Measurements from ENCODE around the gene NCKAP5.

Gene NCKAP5

DNA sequence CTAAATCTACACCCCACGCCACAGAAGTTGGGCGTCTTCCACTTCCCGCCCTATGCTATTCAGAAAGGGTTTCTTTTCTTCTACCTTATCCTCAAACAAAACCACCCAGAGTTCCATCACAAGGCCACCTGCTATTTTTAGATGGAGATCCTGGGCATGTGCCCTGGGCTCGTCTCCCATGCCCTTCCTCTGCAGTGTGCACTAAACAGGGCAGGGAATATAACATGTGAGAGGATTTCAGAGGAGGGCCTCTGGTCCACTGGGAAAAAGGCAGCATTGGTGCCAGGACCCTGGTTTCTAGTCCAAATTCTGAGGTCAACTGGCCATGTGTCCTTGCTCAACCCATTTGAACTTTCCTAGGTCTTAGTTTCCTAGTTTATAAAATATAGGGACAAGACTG, 320.0 kb downstream of the NCKAP5 start:
- DNase-seq: no peak

DNA sequence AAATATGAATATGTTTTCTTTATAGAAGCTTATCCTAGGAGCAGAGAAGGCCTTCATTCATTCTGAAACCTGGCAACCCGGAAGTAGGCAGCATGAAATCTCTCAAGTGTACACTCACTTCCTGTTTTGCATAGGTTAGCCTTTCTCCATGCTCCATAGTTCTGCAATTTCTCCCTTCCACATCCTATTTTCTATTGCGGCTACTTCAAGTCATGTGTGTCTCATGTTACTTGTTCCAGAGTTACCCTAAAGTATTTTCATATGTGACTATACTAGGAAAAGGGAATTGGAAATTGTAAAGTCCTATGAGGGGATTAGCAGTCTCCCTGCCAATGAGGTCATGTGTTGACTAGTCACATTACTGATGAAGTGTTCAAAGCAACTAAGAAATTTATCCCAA, 320.6 kb downstream of the NCKAP5 start:
- no peak for DNase-seq

DNA sequence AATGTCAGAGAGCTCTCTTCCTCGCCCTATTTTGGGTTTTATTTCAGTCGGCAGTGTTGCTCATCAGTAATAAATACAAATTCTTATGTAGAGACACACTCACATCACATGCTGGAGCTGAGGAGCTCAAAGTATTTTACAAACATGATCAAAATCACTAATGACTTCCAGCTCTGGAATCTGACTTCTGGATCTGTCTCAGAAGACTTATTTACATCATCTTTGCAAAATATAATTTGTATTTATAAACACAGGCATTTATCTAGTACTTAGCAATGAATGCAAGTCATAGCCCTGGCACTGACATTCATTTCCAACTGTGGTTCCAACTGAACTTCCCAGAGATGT, 327.1 kb downstream of the NCKAP5 start:
- DNase-seq: peak; percentile 38

DNA sequence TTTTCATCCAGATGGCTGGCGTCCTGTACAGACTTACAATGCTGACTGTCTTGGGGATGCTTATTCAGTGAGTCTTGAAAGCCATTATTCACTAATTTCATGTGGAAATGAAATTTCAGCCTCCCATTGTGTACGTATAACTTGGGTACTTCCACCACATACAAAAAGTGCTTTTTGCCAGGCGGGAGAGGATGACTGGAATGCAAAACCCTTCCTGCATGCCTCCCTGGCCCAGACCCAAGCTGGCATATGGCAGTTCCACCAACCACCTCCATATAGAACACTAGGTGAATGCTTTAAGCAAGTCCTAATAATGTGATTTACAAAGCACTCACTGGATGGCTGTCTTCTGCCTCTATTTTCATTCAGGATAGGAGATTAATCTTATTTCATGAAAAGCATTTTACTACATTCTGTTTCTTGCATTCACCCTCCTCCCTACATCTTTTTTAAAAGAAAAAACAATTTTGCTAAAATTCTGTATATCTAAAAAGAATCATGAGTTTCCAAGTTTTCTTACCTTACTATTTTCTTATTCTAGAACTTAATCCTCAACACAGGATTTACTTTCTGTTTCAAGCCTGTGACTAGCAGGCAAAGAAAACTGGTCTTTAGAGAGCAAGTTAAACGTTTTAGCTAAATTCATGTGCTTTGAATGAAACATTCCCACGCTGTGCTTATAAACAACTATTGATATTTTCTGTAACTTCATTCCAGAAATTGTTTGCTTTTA, 327.6 kb downstream of the NCKAP5 start:
- peak; percentile 83 for DNase-seq

DNA sequence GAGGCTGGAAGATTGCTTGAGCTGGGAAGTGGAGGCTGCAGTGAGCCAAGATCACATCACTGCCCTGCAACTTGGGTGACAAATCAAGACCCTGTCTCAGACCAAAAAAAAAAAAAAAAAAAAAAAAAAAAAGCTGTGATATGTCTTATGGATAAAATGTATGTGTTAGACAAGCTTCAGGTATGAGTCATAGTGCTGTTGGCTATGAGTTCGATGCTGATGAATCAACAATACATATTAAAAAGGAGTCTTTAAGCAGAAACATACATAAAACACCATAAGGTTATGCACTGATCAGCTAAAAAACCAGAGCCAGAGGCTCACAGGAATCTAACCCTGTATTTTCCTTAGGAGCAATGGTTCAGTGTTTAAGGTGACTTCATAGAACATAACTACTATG, 332.3 kb downstream of the NCKAP5 start:
- DNase-seq: no peak

DNA sequence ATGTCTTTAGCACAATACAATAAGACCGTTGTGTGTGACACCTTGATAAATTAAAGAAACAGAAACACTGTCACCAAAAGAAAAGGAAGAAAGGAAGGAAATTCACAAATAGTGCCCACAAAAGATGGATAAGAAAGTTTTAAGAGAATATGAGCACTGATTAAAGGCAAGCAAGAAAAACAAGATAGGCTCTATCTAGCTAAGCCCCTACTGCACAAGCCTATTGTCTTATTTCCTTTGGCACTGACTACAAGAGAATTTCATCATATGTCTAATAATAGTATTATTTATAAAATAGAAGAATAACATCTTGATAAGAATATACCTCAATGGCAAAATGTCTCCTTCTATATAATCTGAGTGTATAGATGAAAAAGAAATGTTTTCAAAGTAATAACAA, 335.7 kb downstream of the NCKAP5 start:
- no peak for DNase-seq

DNA sequence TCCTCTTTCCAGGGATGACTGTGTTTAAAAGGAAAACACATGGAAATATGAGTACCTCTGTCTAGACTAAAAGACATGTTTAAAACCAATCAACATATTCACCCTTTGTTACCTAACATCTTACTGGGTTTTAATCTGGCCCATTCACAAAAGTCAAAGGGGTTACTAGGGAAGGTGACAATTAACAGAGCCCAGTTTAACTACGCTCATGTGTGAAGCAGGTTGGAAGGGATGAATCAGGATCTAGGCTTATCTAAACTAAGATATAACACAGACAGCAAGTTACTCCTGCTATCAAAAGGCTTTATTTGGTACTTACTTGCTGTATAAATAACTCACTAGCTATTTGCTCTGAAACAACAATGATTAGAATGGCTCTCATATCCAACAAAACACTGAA, 337.0 kb downstream of the NCKAP5 start:
- DNase-seq: no peak

DNA sequence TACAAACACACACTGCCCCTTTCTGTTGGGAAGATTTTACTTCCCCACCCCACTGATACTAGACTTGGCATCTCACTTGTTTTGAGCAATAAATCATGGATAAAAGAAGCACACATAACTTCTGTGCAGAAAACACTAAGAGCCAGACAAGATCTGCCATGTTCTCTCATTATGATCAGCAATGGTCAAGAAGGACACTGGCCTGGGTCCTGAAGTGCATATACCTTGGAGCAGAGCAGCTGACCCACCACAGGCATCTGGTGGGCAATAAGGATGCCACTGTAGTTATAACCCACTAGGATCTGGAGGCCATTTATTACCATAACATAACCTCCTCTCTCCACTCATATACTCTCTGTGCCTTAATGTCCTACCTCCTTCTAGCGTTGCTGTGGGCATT, 338.3 kb downstream of the NCKAP5 start:
- no peak for DNase-seq

DNA sequence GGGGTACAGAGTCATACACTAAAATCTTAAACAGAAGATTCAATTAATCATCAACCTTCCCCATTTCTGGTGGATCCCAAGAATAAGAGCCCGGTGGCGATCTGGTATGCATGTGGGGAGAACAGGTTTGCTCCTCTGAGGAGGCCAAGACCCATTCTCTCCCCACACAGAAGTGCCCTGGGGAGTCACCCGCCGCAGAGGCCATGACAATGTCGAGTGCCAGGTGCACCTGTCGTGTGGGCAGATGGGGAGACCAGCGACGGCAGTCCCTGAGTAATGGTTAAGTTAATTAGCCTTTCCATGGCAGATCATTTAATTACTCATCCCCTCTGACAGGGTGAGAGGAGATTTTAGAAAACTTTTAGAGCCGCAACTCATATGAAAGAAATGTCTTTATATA, 345.0 kb downstream of the NCKAP5 start:
- peak; percentile 95 for DNase-seq

DNA sequence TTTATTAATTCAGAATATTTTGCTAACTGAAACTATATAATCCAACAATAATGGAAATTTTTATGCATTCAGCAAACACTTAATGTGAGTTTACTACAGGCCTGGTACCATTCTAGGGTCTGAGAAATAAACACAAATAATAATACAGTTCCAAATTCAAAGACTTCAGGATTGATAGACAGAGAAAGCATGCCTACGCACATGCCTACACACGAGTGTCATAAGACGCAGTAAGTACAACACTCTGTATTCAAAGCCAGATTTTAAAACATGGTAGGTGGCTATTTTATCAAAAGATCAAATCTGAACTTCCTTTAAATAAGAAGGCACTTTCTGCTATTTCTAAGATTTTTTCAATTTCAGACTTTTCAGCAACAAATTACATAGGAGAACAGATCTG, 346.9 kb downstream of the NCKAP5 start:
- no peak for DNase-seq

DNA sequence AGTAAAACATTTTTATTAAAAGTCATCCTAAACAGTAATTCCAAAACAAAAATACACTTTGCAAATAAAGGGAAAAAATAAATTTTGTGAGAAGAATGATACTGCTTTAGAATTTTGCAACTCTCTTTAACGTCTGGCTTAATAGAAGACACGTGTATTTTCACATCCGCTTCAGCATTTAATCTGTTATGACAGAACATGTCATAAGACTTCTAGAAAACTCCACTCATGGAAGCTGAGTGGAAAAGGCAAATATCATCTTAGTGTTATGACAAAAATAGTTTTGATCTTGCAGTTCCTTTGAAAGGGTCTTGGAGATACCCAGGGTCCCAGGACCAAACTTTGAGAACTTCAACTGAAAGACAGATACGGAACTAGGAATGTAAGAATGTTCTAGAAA, 350.1 kb downstream of the NCKAP5 start:
- DNase-seq: no peak

DNA sequence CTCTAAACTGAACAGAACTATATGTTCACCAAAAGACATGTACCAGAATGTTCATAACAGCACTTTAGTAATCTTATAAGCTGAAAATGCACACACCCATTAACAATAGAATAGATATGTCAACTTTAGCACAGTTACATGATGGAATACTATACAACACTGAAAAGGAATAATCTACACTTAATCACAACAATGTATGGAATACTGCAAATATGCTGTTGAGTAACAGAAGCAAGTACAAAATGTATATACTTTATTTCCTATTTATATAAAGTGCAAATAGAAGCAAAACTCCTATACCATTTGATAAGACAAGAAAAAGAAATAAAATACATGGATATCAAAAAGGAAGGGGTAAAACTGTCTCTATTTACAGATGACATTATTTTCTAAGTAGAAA, 352.8 kb downstream of the NCKAP5 start:
- no peak for DNase-seq

DNA sequence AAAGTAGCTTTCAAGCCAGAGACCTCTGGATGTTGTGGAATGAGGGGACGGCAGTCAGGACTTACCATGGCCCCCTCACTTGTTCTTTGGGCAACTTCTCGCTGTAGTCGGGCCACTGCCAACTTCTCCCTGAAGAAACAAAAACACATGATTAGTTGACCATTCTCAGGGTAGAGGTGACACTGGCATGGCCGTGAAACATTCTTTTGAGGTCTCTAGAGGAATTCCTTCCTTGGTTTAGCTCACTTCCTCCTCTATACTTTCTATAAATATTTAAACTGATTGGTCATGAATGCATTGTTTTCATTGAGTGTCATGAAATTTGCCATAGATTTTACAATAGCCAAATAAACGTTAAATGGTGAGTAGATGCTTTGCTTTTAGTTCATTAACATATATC, 354.6 kb downstream of the NCKAP5 start:
- DNase-seq: no peak

DNA sequence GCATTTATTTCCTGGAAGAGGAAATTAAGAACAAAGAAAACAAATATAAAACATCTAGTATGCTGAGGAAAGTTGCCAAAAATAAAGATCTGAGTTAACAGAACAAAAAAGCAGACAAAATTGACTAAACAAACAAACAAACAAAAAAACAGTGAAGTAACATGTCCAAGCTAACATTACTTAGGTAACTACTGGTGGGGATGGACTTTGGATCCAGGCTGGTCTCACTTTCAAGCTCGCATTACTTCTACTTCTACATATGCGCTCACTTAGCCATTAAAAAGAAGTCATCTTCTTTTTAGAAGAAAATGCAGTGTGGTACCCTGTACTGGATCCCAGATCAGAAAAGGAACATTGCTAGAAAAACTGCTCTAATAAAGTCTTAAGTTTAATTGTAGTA, 358.9 kb downstream of the NCKAP5 start:
- DNase-seq: no peak

DNA sequence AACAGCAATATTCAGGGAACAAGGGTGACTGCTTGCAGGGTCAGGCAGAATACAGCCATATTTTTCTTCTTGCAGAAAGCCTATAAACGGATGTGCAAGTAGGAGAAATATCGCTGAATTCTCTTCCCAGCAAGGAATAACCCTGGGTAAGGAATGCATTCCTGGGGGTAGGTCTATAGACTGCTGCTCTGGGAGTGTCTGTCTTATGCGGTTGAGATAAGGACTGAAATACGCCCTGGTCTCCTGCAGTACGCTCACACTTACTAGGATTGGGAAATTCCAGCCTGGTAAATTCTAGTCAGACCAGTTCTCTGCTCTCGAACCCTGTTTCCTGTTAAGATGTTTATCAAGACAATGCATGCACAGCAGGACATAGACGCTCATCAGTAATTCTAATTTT, 361.6 kb downstream of the NCKAP5 start:
- DNase-seq: peak; percentile 49

DNA sequence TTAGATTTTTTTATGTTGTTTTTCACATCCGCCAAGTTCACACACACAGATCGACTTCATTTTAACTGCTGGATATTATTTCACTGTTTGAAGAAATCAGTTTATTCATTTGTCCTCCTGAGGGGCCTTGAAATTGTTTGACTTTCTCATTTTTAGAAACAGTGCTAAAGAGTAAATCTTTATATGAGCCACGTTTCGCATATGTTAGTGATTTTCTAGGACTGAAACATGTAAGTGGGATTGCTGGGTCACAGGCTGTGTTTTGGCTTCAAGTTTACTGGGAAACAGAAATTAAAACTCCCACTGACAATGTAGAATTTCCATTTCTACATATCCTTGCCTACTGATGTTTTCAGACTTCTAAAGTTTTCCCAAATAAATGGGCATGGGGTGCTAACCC, 363.8 kb downstream of the NCKAP5 start:
- DNase-seq: no peak

DNA sequence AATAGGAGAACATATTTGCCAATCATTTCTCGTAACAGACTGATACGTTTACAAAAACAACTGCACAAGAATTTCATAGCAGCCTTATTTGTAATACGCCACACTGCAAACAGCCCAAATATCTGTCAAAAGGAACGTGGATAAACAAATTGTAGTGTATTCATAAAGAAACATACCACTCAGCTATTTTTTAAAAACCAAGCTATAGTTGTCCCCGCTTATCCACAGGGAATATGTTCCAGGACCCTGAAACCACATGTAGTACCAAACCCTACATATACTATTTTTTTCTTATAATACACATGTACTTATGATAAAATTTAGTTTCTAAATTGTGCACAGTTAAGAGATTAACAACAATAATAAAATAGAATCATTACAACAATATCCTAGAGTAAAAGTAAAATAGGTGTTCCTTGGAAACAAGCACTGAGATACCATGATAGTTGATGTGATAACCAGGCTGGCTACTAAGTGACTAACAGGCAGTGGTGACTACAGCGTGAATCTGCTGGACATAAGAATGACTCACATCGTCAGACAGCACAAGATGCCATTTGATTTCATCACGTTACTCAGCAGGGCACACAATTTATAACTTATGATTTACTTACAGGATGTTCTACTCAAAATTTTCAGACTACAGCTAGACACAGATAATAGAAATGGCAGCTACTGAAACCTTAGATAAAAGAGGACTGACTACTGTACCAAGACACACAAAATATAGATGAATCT, 367.4 kb downstream of the NCKAP5 start:
- DNase-seq: no peak

DNA sequence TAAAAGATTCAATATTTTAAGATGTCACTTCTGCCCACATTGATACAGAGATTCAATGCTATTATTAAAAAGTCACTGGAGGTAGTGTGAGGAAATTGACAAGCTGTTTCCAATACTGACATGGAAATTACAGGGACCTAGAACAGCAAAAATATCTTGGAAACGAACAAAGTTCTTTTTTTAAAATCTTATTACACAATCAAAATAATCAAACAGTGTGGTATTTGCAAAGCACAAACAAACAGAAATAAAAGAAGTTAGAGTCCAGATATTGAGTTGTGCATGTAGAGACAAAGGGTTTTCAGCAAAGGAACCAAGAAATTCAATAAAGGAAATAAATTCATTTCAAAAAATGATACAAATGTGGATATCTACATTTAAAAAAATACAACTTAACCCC, 369.6 kb downstream of the NCKAP5 start:
- no peak for DNase-seq

DNA sequence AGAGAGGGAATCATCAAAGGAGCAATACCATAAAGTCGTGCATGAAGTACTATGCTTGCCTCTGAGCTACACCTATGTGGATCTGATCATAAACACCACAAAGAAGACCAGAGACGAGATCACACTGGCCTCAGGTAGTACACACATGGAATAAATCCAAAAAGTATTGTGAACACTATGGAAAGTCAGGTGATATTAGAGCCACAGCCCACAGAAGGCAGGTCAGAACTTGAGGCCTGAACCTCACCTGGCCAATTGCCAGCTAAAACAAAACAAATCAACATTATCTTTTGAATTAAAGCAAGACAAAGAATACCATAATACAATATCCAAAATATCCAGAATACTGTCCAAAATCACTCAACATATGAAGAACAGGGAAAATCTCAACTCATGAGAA, 371.1 kb downstream of the NCKAP5 start:
- DNase-seq: no peak

DNA sequence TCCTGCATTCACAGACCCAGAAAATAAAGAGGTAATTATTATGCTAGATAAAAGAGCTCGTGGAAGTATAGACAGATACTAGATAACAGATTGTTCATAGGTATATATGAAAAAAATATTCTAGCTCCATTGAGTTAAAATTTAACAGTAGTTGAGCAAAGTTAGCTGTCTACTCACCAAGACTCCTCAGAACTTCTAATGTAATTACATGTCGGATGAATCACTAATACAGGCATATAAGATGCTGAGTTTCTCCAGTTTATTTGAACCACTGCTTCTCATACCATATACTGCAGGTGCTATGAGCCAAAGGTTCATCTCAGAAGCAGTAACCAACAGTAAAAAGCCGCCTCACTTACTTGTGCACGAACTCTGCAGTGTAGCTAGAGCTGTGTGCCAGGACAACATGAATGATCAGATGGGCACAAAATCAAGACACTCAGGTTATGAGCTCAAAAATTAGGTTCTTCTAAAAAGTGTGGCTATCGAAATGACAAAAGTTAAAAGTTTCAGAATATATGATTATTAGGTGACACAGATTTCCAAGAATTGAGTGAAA, 373.4 kb downstream of the NCKAP5 start:
- DNase-seq: no peak

DNA sequence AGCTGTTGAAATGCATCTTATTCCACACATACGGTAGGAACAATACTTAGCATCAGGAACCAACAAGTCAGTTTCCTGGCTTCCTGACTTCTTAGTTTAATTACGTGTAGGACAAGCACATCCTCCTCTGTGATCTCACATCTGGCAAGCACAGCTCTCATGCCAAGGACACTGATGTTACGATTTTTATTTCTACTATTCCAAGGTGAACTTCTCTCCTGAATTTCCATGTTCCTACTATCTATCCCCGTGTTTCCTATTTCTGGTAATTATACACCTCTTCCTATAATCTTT, 374.0 kb downstream of the NCKAP5 start:
- DNase-seq: no peak

DNA sequence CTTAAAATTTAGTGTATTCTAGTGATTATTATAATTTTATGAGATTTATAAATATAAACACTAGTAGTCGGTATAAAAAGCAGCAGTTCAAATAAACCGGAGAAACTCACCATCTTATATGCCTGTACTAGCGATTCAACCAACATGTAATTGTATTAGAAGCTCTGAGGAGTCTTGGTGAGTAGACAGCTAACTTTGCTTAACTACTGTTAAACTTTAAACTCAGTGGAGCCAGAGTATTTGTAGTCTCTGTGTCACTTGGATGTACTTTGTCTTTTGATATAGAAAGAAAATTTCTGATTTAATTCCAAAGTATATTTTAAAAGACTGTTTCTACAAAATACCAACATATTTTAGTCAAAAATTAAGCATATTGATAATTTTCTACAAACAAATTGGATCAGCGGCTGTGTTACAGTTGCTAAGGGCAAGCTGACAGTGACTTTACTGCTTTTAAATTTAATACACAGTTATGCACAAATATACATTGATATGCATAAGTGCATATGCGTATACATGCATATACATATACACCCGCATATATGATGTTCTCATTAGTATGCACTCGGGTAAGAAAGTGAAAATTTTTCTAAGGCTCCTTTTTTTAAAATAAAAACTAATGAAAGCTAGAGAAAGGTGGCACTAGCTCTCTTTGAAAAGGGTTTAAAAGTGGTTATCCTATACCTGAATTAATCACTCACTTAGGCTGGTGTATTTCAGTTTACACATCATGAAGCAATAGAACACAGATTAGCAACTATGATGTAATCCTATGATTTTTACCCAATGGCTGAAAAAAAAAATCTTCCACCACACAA, 374.5 kb downstream of the NCKAP5 start:
- DNase-seq: no peak

DNA sequence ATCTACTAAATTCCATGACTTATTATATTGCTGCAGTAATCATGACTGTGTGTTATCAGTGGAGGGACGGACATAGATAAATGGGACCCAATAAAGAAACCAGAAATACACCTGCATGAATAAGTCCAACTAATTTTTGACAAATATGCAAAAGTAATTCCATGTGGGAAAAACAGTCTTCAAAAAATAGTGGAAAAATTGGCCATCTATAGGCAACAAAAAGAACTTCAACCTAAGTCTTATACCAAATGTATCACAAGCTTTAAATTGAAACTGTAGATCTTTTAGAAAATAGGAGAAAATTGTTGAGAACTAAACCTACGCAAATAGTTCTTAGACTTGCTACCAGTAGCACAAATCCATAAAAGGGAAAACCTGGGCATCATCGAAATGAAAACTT, 376.2 kb downstream of the NCKAP5 start:
- DNase-seq: no peak

DNA sequence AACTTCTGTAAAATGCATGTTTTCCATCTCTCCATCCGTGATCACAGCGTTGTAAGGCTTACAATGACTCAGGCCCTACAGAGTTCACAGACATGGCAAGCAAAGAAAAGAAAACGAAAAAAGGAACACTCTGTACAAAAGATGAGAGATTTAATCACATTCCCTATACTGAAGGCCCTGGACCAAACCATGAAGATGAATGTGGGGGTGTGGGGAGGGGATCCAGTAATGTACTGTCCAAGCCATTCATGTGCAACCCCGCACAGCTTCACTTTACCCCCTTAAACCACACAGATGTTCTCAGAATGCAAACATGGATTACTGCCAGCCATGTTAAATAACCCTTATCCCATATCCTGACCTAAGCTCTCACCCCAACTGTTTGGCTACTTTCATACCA, 391.1 kb downstream of the NCKAP5 start:
- peak; percentile 30 for DNase-seq

Measured in NCI-H82 (cell line).